ENCODE data around the gene STARD3.

The STARD3 gene

DNA sequence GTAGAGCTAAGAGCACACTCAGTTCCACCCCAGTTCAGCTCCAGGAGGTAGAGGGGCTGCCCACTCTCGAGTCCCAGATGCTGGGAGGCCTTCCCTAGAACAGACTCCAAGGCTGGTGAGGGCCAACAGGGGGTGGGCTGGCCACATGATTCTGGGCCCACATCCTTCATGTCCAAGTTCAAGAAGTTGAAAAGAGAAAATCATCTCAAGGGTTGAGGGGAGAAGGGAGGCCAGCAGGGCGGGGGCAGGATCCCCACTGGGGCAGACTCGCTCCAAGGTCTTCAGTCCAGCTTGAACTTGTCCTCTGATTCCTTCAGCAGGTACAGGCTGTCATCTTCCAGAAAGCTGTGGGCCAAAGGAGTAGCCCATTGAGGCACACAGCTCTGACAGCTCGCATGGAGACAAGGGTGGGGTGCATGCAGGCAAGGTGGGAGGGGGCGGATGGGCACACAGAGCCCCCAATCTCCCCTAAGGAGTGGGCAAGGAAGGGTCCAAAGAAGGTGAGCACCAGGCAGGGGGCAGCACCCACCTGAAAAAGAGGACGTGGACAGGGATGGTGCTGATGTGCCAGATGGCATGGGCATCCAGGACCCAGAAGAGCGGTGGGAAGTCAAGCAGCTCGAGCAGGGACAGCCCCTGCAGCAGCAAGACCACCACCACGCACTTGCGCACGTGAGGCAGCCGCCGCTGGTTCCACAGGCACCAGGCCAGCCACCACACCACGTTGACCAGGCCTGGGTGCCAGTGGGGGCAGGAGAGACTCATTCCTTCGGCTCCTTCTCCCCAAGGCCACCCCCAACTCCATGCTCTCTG is 35.8 kb downstream of the STARD3 start:
- no peak for DNase-seq (ENCODE audit: low read depth in 2 of 2)

DNA sequence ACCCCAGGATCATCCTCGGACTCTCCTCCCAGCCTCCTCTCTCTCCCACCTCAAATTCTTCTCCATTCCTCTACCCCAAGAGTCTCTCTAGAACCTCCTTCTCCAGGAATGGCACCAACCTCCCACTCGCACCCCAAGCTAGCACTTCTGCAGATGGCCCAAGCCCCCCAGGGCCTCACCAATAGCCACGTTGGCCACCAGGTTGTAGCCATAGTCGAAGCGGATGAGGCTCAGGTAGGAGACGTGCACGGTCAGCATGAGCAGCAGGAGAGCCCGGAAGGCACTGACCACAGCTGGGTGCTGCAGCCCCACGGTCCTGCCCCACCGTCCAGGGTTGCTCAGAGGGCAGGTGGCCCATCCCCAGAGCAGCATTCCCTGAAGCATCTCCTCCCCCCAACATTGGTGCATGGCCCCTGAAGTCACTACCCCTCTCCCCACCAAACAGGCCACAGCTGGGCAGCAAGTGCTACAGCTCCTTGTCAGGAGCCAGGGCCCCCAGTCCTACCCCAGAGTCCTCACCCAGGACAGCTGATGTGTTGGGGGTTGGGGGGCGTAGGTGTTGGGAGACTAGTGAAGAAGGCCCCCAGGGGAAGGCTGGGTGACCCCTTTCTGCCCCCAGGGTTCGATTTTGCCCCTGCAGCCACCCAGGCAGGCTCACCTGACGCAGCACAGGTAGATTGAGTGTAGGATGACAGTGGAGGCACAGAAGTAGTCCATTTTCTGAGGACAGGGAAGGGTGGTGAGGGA is 36.6 kb downstream of the STARD3 start:
- DNase-seq (ENCODE audit: low read depth in 2 of 2), result no peak

DNA sequence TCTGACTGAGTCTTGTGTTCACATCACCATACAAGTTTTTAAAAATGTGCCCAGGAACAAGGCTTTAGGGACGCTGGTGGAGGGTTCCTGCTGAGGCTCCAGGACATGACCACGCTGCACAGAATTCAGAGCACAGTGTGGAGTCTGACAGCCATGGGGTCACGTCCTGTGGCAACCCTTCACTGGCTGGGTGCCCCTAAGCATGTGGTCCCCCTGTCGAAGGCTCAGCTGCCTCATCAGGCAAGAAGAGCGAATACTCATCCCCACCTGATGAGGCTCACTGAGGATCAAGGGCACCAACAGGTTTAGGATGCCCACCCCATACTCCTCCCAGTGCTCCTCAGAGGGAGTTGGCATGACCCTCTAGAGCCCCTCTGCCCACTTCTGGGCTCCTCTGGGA is 37.2 kb downstream of the STARD3 start:
- DNase-seq (ENCODE audit: low read depth in 2 of 2), result no peak

DNA sequence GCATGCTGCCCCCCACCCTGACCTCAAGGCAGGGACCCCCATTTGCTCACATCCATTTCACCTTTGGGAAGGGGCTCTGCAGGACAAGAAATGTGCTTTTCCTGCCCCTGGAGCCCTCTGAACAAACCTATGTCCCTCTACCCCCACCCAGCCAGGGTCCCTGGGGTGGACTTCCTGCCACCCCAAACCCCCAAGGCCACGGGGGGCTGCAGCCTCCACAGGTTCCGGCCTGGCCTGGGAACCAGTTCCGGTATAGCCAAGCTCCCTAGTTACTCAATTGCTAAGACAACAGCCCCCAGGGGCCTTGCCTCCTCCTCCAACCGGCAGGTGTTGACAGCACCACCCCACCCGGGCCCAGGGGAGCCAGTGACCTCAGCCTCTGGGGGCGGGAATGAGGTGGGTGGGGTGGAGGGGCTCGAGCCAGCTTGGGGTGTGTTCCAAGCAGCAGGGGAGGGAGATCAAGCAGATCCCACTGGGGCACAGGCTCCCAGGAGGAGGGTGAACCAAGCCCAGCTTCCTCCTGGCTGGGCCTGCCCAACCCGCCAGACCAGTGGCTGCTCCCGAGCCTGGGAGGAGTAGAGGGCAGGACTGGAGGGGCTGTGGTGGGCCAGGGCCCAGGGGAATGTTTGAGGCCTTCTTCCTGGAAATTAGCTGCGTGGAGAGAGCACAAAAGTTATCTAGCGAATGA is 37.9 kb downstream of the STARD3 start:
- no peak for DNase-seq (ENCODE audit: low read depth in 2 of 2)

DNA sequence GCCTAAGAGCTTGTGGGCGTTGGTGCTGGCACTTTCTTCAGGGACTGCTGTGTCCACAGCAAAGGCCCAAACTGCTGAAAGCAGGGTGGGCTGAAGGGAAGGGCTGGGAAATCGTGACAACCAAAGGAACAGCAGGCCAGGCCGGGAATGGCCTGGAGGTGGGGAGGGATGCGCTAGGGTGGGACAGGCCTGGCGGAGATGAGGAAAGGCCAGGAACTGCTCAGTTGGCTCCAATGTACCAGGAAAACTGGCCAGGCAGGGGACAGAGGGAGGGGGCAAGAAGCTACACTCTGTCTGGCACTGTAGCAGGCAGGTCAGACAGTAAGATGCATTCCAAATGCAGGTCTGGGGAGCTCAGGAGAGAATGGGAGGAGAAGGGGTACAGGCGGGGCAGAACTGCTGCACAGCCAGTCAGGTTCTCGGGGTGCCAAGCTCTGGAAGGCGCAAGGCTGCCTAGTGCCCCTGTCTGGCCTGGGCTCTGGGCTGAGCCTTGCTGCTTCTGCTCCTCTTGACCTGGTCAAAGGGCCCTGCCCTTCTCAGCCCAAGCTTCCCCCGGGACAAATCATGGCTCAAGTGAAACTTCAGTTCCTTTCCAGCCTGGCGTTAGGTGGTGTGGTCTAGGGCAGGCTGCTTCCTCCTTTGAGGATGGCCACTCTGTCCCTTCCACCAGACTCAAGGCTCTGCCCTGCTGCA is 38.6 kb downstream of the STARD3 start:
- DNase-seq (ENCODE audit: low read depth in 2 of 2), result no peak

DNA sequence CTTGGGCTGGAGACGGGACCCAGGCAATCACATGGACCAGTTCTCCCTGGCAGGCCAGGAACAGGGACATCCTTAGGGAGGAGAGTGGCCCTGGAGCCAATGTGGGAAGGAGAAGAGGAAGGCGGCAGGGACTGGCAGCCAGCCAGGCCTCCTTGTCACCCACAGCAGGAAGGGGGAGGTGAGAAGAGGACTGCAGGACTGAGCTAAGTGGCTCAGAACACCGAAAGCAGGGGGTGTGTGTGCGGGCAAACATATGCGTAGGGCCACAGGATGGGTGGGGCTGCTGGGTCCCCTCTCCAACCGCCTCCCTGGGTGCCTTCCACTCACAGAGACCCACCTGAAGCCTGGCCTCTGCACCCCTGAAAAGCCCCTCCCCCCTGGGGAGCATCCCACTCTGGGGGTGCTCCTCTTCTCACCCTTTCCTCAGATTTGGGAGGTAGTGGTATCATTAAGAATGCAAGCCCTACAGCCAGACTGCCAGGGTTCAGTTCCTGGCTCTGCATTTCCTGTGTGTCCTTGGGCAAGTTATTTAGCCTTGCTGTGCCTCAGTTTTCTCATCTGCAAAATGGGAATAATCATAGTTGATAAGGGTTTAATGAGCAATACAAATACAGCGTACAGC is 39.4 kb downstream of the STARD3 start:
- DNase-seq (ENCODE audit: low read depth in 2 of 2), result no peak

DNA sequence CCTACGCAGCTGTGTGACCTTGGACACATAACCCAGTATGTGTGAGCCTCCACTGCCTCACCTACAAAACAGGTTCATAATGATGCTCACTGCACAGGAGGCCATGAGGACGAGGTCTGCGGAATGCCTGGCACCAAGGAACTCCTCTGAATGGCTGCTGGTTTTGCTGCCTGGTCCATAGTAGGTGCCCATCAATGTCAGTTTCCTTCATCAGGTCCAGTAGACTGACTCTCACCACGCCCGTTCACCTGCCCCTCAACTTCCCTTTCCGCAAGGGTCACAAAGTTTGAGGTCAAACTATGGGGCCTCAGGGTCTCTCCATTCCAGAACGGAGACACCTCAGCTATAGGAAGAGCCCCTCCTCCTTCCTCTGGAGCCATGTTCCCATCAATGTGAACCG is 40.1 kb downstream of the STARD3 start:
- no peak for DNase-seq (ENCODE audit: low read depth in 2 of 2)

DNA sequence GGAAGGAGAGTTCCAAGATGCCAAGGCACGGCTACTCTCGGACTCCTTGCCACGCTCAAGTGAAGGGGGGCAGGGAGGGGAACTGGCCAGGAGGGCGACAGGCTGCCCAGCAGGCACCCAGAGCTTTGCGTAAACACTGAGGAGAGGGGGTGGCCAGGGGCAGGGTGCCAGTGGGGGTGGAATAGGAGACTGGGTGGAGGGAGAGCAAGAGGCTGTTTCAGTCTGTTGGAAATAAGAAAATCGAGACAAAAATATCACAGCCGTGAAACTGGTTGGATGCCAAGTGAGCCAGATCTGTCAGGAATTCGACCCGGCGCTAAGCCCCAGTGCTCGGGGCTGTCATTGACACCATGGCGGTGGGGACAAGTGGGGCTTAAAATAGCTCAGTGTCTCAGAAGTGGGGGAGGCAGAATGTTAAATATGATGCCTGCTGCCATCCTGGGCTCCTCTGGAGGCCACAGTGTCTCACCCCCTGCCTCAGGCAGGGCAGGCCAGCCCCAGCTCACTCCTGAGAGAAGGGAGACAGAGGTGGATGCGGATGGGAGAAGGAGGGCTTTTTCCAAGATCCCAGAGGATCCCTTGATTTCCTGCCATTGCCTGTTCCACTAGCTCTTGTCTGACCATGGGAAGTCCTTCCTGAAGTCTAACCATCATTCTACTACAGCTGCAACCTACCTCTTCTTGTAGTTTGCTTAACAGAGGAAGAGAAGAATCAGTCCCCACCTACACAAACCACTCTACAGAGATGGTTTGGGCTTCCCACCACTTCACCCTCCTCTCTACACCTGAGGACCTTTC is 40.8 kb downstream of the STARD3 start:
- no peak for DNase-seq (ENCODE audit: low read depth in 2 of 2)

DNA sequence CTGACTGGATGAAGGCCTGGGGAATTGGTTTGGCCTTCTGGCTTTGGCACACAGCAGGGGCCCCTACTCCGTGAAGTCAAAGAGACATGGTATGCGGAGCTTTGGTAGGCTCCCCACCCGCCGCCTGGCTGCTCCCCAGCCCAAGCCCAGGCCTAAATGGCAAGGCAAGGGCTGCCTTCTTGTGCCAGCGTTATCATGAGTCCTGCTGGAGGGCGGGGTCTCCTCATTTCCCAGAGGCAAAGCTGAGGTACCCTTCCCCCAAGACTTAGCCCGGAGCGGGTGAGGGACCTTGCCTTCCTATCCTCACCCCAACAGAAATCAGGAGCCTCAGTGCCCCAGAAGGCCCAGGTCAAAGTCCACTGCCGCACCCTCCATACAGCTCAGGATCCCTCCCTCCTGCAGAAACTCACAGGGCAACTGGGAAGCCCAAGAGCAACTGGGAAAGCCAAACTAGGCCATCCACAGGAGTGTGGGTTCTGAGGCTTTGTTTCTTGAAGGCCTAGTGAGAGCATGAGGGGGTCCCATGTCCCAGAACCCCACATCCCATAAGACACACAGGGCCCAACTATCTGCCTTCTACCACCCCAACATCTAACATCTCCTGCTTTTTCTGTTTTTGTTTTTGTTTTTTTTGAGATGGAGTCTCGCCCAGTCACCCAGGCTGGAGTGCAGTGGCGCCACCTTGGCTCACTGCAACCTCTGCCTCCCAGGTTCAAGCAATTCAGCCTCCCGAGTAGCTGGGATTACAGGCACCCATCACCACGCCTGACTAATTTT is 41.6 kb downstream of the STARD3 start:
- DNase-seq (ENCODE audit: low read depth in 2 of 2), result no peak

DNA sequence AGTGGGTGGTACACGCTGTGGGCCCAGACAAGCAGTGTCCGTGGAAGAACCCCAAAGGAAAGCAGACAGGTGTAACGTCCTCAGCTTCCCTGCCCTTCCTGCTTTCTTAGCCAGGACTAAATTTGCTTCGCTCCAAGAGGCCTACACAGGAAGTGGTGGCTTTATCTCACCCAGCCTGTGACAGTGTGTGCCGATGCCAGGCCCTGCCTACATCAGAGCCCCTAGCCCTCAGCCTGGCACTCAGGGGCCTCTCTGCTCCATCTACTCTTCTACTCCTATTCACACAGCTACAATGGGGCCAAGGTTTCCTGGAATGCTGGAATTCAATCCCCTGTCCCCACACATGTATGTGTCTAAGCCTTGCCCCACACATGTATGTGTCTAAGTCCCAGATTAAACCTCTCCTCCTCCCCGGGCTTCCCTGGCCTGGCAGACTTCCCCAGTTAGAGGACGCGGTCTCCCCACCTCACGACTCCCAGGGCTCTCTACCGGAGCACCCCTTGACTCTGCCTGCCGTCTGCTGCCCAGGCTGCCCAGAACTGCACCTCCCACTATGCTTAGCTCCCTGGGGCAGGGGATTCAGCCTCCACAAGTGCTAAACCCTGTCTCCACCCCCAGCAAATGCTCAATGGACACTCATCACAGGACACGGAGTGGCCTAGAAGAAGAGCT is 42.7 kb downstream of the STARD3 start:
- no peak for DNase-seq (ENCODE audit: low read depth in 2 of 2)

DNA sequence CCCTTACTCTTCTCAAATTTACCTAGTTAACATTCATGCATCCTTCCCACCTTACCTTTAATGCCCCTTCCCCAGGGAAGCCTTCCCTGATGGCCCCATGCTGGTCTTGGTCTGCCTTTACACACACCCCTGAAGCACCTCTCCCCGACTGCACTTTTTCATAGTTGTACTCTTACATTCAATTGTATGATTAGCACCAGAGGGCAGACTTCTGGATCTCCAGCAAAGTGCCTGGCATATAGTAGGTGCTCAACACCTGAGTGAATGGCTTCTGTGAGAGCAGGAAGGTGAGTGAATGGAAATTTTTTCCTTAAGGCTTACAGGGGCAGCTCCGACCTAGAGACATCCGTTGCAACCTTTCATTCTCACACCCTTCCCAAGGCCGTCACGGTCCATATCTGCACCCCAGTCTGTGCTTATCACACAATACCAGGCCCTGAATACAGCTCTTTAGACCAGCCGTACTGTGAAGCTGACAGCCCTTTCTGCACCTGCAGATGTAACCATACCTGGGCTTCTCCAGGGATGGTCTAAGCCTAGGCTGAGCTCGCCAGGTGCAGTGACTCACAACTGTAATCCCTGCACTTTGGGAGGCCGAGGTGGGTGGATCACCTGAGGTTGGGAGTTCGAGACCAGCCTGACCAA is 46.5 kb downstream of the STARD3 start:
- DNase-seq (ENCODE audit: low read depth in 2 of 2), result no peak

DNA sequence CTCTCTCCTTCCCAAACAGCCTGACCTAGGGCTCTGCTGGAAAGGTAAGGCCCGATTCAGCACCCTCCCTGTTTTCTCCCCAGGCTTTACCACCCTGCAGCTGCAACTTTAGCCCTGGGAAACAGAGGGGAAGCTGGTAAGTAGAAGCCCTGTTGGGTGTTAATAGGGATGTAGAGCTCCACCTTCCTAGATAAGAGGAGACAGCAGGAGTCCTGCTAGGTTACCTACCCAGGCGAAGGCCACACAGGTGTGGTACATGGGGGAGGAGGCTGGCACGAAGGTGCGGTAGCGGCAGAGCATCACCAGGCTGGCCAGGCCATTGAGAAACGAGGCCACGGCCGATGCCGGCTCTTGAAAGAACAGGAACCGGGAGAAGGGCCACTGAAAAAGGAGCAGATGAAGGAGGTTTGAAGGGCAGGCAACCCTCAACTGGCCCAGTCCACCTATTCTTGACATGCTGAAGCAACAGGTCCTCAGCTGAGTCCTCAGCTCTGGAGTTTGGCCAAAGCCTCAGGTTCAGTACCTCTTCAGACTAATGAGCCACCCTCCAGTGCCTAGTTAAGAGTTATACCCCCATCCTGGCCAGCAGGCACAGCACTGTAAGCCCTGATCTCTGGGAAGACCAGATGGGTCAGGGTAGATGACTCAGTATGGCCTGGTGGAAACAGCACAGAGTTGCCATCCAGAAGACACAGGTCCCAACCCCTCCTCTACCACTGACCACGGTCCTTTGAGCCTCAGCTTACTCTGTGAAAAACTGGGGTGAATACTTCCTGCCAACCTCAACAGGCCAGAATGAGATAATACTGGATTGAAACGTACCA is 47.6 kb downstream of the STARD3 start:
- no peak for DNase-seq (ENCODE audit: low read depth in 2 of 2)

DNA sequence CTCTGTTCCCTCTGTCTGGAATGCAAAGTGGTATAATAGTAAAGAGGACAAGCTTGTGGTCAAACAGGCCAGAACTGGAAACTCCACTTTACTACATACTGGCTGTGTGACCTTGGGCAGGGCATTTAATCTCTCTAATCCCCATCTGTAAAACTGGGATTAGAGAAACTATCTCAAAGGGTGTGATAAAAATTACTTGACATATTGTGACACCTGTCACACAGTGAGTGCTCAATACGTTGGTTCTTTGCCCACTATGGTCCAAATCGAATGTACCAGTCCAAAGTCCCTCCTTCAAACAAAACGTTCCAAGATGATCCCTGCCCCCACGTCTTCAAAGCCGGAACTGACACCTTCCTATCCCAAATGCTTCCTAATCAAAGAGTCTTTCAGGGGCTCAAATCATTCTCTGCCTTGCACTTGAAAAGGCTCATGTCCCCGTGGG is 50.2 kb downstream of the STARD3 start:
- no peak for DNase-seq (ENCODE audit: low read depth in 2 of 2)

DNA sequence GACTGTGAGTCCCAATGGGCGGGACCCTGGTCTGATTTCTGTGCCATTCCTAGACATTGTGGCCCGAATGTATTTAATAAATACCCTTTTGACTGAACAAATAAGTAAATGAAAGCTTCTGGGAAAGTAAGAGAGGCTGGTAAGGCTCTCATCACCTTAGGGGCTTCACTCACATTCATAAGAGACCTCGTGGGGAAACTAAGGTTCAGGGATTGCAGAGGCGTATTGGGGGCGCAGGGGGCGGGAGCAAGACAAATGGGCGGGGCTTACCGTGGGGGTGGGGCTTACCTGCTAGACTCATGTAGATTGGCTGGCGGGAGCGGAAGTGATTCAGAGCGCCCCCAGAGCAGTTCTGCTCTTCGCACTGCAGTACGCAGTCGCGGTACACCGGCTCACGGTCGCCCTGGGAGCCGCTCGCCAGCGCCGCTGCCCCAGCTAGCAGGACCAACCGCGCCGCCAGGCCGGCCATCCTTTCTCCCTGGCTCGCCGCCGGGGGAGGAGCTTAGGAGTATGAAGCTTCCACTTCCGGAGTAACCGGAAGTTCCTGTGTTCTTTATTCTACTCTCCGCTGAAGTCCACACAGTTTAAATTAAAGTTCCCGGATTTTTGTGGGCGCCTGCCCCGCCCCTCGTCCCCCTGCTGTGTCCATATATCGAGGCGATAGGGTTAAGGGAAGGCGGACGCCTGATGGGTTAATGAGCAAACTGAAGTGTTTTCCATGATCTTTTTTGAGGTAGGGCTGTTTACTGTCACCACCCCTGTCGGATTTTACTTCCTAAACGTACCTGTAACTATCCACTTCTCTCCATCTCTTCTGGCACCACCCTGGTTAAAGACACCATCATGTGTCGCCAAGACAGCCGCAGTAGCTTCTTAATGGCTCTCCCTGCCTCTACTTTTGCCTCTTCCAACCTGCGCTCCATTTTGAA is 50.9 kb downstream of the STARD3 start, which contains the start of gene PGAP3:
PGAP3 (minus strand) TSS at position 512 of the 929 bp plus-strand sequence; CDS start at position 469, 43 bp downstream.
- peak; percentile 74 to 80 for DNase-seq (ENCODE audit: low read depth in 2 of 2)

DNA sequence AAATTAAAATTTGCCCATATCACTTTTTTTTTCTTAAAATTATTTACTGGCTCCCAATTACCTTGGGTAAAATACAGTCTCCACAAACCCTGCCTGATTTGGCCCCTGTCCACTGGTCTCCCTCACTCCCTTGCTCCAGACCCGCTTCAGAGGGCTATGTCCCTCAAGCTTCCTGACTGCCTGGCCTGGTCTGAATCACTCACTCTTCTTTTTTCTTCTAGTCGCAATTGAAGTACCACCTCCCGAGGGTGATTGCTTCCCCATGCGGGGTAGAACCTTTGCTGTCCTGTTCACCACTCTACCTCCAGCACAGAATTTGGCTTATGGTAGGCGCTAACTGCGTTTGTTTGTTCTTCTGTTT is 51.5 kb downstream of the STARD3 start:
- DNase-seq (ENCODE audit: low read depth in 2 of 2), result no peak

DNA sequence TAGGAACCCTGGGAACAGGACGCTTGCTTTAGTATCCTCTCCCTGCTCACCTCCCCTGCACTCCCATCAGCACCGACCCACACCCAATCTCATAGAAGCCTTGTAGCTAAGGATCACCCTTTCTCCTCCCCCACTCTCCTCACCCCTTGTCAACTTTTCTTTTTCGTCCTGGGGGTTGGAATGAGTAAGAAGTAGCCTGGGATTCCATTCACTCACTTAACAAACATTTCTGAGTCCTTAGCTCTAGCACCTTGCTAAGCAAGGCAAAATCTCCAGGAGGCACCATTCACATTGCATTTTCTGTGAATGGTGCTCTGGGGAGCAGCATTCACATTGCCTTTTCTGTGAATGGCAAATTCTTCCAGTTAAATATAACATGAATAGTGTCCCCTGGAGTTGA is 52.0 kb downstream of the STARD3 start:
- DNase-seq (ENCODE audit: low read depth in 2 of 2), result no peak

DNA sequence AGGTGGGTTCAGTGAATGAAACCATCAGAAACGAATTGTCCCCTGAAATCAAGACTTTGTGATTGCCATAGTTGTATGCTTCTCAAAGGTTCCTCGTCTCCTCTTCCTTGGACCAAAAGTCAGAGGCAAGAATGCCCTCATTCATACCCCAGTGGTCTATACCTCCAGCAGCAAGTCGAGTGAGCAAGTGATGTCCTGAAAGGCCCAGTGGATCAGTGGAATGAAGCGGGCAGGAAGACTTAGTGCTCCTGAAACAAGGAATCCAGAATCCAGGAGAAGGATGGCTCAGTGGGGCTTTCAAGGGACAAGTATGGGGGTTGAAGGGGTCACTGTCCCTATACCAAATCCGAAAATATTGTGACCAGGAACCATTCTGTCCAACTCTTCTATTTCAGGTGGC is 57.6 kb downstream of the STARD3 start:
- no peak for DNase-seq (ENCODE audit: low read depth in 2 of 2)

All from activated CD4-positive, alpha-beta T cell treated with anti-CD3 and anti-CD28 coated beads for 24 hours (primary cell).